Measurements from ENCODE around the gene INTS2. TPM values are rescaled to one million over a fixed set of nuclear protein-coding genes. Genes with fewer than 3 reads are reported as not detected.
"Not testable (repeated sequence)": the region's sequence is repeated elsewhere in the genome, so short reads cannot be mapped to it uniquely, and the experiment has no call there.

The INTS2 gene
- total and polyA plus RNA-seq, 12 donors: 1.3 to 14.1 (median 8.7) TPM

GRCh38 chr17:61942085-61942484 lies 14.3 kb upstream of the INTS2 start:
- Histone ChIP-seq H3K4me3 (no peak overlapping the region), H3K36me3 (replicated peaks in 1 of 2) (peaks cover 0 to 22% of the 10 kb centered on the region in 2 donors), H3K4me1 (replicated peaks in 1 of 2) (no peaks in the 10 kb centered on the region), H3K27ac (no peak overlapping the region), H3K9me3 (replicated peaks in 1 of 3) (no peaks in the 10 kb centered on the region), H3K27me3 (no peaks in the 10 kb centered on the region)
- 89 to 96% (median 94%) methylated on average over 2 of the region's 2 CpGs for WGBS, 4 donors
- intact Hi-C loops (cut with DNase I): no loop called here
- DNase-seq: no peak
- TF ChIP-seq CTCF (IDR thresholded peaks at IDR 0.05) (no peak), POLR2A (IDR thresholded peaks at IDR 0.05) (no peak)

GRCh38 chr17:61928101-61928436 lies 287 bp upstream of the INTS2 start:
- H3K9me3 ChIP-seq (replicated peaks in 1 of 3): no peaks in the 10 kb centered on the region
- TF ChIP-seq CTCF (IDR thresholded peaks at IDR 0.05): no peak
- TF ChIP-seq POLR2A (IDR thresholded peaks at IDR 0.05): no peak
- peak overlapping the region in 3 of 4 donors; percentile 57 to 71 (median 65) for H3K4me3 ChIP-seq
- peaks cover 0 to 21% of the 10 kb centered on the region in 2 donors for H3K36me3 ChIP-seq (replicated peaks in 1 of 2)
- 36 to 45% (median 39%) methylated on average over 4 of the region's 4 CpGs for WGBS, 4 donors
- intact Hi-C loops (cut with DNase I): no loop called here
- no peaks in the 10 kb centered on the region for H3K27me3 ChIP-seq
- H3K27ac ChIP-seq: peak overlapping the region in 3 of 5 donors; percentile 63 to 92 (median 76)
- no peak for DNase-seq
- peaks cover 6 to 13% of the 10 kb centered on the region in 2 donors for H3K4me1 ChIP-seq (replicated peaks in 1 of 2)

GRCh38 chr17:61926826-61927207 lies 965 bp downstream of the INTS2 start:
- WGBS, 4 donors: 7 to 11% (median 10%) methylated on average over 4 of the region's 4 CpGs

GRCh38 chr17:61915162-61915561 lies 12.6 kb downstream of the INTS2 start:
- DNase-seq; H3K27me3 ChIP-seq; intact Hi-C loops (cut with DNase I); H3K4me1 ChIP-seq (replicated peaks in 1 of 2); H3K9me3 ChIP-seq (replicated peaks in 1 of 3); H3K4me3 ChIP-seq; H3K27ac ChIP-seq: not testable (repeated sequence)
- H3K36me3 ChIP-seq (replicated peaks in 1 of 2): peaks cover 0 to 36% of the 10 kb centered on the region in 2 donors
- 90 to 98% (median 95%) methylated on average over 15 of the region's 15 CpGs for WGBS, 4 donors

More at GRCh38 chr17:61926826-61927207, 965 bp downstream of the INTS2 start:
- TF ChIP-seq POLR2A (IDR thresholded peaks at IDR 0.05): no peak
- no peak for TF ChIP-seq CTCF (IDR thresholded peaks at IDR 0.05)
- DNase-seq: no peak
- H3K9me3 ChIP-seq (replicated peaks in 1 of 3): no peaks in the 10 kb centered on the region
- peak overlapping the region in 3 of 4 donors; percentile 57 to 71 (median 65) for H3K4me3 ChIP-seq
- intact Hi-C loops (cut with DNase I): no loop called here
- peaks cover 0 to 21% of the 10 kb centered on the region in 2 donors for H3K36me3 ChIP-seq (replicated peaks in 1 of 2)
- H3K4me1 ChIP-seq (replicated peaks in 1 of 2): peaks cover 6 to 13% of the 10 kb centered on the region in 2 donors
- no peaks in the 10 kb centered on the region for H3K27me3 ChIP-seq
- H3K27ac ChIP-seq: peak overlapping the region; percentile 17 to 92 (median 76)

- no peak overlapping the region for H3K27ac ChIP-seq
- DNase-seq: no peak
- TF ChIP-seq CTCF (IDR thresholded peaks at IDR 0.05): no peak
- TF ChIP-seq POLR2A (IDR thresholded peaks at IDR 0.05): no peak
- no peak overlapping the region for H3K4me3 ChIP-seq
- H3K4me1 ChIP-seq (replicated peaks in 1 of 2): no peaks in the 10 kb centered on the region
- H3K9me3 ChIP-seq (replicated peaks in 1 of 3): no peaks in the 10 kb centered on the region
- H3K36me3 ChIP-seq (replicated peaks in 1 of 2): peaks cover 0 to 50% of the 10 kb centered on the region in 2 donors
- WGBS, 4 donors: 90 to 98% (median 94%) methylated on average over 7 of the region's 7 CpGs
- intact Hi-C loops (cut with DNase I): no loop called here
- no peaks in the 10 kb centered on the region for H3K27me3 ChIP-seq
Measured at GRCh38 chr17:61908292-61909037, 19.3 kb downstream of the INTS2 start.

Data from adrenal gland (tissue), 12 donors.